ENCODE measurements around the gene SH3RF3. TPM values are rescaled to one million over a fixed set of nuclear protein-coding genes. Genes with fewer than 3 reads are reported as not detected.
A peak's percentile ranks its signal among the peaks of the same experiment; 100 is the strongest.

Gene SH3RF3
- polyA plus RNA-seq, 1 of the 3 experiments (the other 2 are of a cell fraction), result 1.9 TPM

GRCh38 chr2:109242654-109243331 is 113.8 kb downstream of the SH3RF3 start:
- no peaks in the 10 kb centered on the region for H3K9me3 ChIP-seq
- peak overlapping the region; percentile 40 for H3K4me2 ChIP-seq
- ChIA-PET CTCF (no interaction called here), POLR2A (no interaction called here)
- peaks cover 24 to 30% of the 10 kb centered on the region in 2 experiments; a peak in 3 of 4 replicates for H3K4me1 ChIP-seq (ENCODE audit: control insufficient read depth in 1 of 2, insufficient read depth in 2 of 2, low read depth in 1 of 2, low read length in 1 of 2)
- no peak for DNase-seq
- peak overlapping the region; percentile 64 to 86 for H3K27ac ChIP-seq (ENCODE audit: low read depth in 2 of 2, low read length in 1 of 2)
- H3K36me3 ChIP-seq (replicated peaks in 1 of 2; ENCODE audit: control insufficient read depth in 1 of 2, insufficient read depth in 2 of 2, low read length in 1 of 2), result no peaks in the 10 kb centered on the region
- no peak overlapping the region for H2AFZ ChIP-seq (ENCODE audit: low read depth)
- no peak overlapping the region for H3K4me3 ChIP-seq (ENCODE audit: low read depth in 2 of 2, low read length in 1 of 2)
- H3K9ac ChIP-seq, result peak overlapping the region; percentile 40; the same call in 1 of the 2 replicates
- TF ChIP-seq NFIC (IDR thresholded peaks at IDR 0.05; ENCODE audit: borderline replicate concordance), result peak; percentile 70
- TF ChIP-seq TEAD4 (IDR thresholded peaks at IDR 0.05; ENCODE audit: borderline replicate concordance, insufficient read depth), result 0 out of 2 replicates have a peak, but pooled peaks have one; percentile 23
- peak; percentile 47; the same call in 1 of the 2 replicates for TF ChIP-seq PBX3 (IDR thresholded peaks at IDR 0.05)
- peak; percentile 67 for TF ChIP-seq TCF12 (IDR thresholded peaks at IDR 0.05)
- TF ChIP-seq JUND (IDR thresholded peaks at IDR 0.05), result peak; percentile 69
- no peak for TF ChIP-seq RAD21 (IDR thresholded peaks at IDR 0.05; ENCODE audit: low read length)
- peak; percentile 75; the same call in 1 of the 2 replicates for TF ChIP-seq FOSL2 (IDR thresholded peaks at IDR 0.05; ENCODE audit: borderline replicate concordance, low read depth)
- no peak for TF ChIP-seq FOXM1 (IDR thresholded peaks at IDR 0.05; ENCODE audit: low read depth)
- peaks cover 22% of the 10 kb centered on the region for H3F3A ChIP-seq (replicated peaks; ENCODE audit: insufficient read depth)
- no peaks in the 10 kb centered on the region for H4K20me1 ChIP-seq (ENCODE audit: insufficient read depth)
- peaks cover 47% of the 10 kb centered on the region for H3K79me2 ChIP-seq (ENCODE audit: insufficient read depth)
- 60% methylated on average over 12 of the region's 12 CpGs for WGBS (ENCODE audit: low lambda C conversion rate)
- no peaks in the 10 kb centered on the region for H3K27me3 ChIP-seq (ENCODE audit: insufficient read depth)
- no peaks in the 10 kb centered on the region for H3K9me2 ChIP-seq

GRCh38 chr2:109243526-109244303 is 114.7 kb downstream of the SH3RF3 start:
- Histone ChIP-seq H3K4me2 (peak overlapping the region; percentile 40; the same call in 1 of the 2 replicates), H3K4me1 (ENCODE audit: control insufficient read depth in 1 of 2, insufficient read depth in 2 of 2, low read depth in 1 of 2, low read length in 1 of 2) (peaks cover 19 to 30% of the 10 kb centered on the region in 2 experiments; a peak in 3 of 4 replicates), H3K9ac (0 out of 2 replicates have a peak overlapping the region, but pooled peaks have one; percentile 4), H3F3A (replicated peaks; ENCODE audit: insufficient read depth) (peaks cover 22% of the 10 kb centered on the region), H3K27me3 (ENCODE audit: insufficient read depth) (no peaks in the 10 kb centered on the region), H3K36me3 (replicated peaks in 1 of 2; ENCODE audit: control insufficient read depth in 1 of 2, insufficient read depth in 2 of 2, low read length in 1 of 2) (no peaks in the 10 kb centered on the region), H2AFZ (ENCODE audit: low read depth) (no peak overlapping the region), H3K9me2 (no peaks in the 10 kb centered on the region), H3K4me3 (ENCODE audit: low read depth in 2 of 2, low read length in 1 of 2) (no peak overlapping the region), H3K9me3 (no peaks in the 10 kb centered on the region), H3K27ac (ENCODE audit: low read depth in 2 of 2, low read length in 1 of 2) (peak overlapping the region in 1 of 2 experiments; percentile 86; a peak in 2 of 4 replicates), H3K79me2 (ENCODE audit: insufficient read depth) (peaks cover 54% of the 10 kb centered on the region), H4K20me1 (ENCODE audit: insufficient read depth) (no peaks in the 10 kb centered on the region)
- no peak for DNase-seq
- 92% methylated on average over 10 of the region's 10 CpGs for WGBS (ENCODE audit: low lambda C conversion rate)
- CTCF ChIA-PET, result no interaction called here
- TF ChIP-seq USF2 (IDR thresholded peaks at IDR 0.05; ENCODE audit: borderline replicate concordance, low read depth, low read length), result no peak
- no peak for TF ChIP-seq MAX (IDR thresholded peaks at IDR 0.05; ENCODE audit: low read depth)
- TF ChIP-seq CHD2 (IDR thresholded peaks at IDR 0.05; ENCODE audit: low read length, partially characterized antibody), result no peak
- TF ChIP-seq NRF1 (IDR thresholded peaks at IDR 0.05; ENCODE audit: low read depth, low read length), result no peak
- TF ChIP-seq RFX5 (IDR thresholded peaks at IDR 0.05; ENCODE audit: low read length), result no peak
- no peak for TF ChIP-seq EZH2phosphoT487 (IDR thresholded peaks at IDR 0.05; ENCODE audit: borderline replicate concordance, low read depth)
- TF ChIP-seq GABPA (IDR thresholded peaks at IDR 0.05; ENCODE audit: low read depth), result no peak
- TF ChIP-seq ZBTB33 (IDR thresholded peaks at IDR 0.05; ENCODE audit: borderline replicate concordance, low read depth), result no peak
- no peak for TF ChIP-seq TAF1 (IDR thresholded peaks at IDR 0.05; ENCODE audit: borderline replicate concordance, low read depth, low read length)
- no peak for TF ChIP-seq POLR2AphosphoS5 (IDR thresholded peaks at IDR 0.05; ENCODE audit: low read depth, low read length)
- no peak for TF ChIP-seq PBX3 (IDR thresholded peaks at IDR 0.05)
- TF ChIP-seq FOSL2 (IDR thresholded peaks at IDR 0.05; ENCODE audit: borderline replicate concordance, low read depth), result no peak
- POLR2A ChIA-PET, result no interaction called here

Data from SK-N-SH (cell line).